ENCODE measurements around the gene MRPS18B. TPM values are rescaled to one million over a fixed set of nuclear protein-coding genes. Genes with fewer than 3 reads are reported as not detected.
A peak's percentile ranks its signal among the peaks of the same experiment; 100 is the strongest.

The MRPS18B gene
- total and polyA plus RNA-seq, 12 donors, result 48.4 to 169 (median 127) TPM

DNA sequence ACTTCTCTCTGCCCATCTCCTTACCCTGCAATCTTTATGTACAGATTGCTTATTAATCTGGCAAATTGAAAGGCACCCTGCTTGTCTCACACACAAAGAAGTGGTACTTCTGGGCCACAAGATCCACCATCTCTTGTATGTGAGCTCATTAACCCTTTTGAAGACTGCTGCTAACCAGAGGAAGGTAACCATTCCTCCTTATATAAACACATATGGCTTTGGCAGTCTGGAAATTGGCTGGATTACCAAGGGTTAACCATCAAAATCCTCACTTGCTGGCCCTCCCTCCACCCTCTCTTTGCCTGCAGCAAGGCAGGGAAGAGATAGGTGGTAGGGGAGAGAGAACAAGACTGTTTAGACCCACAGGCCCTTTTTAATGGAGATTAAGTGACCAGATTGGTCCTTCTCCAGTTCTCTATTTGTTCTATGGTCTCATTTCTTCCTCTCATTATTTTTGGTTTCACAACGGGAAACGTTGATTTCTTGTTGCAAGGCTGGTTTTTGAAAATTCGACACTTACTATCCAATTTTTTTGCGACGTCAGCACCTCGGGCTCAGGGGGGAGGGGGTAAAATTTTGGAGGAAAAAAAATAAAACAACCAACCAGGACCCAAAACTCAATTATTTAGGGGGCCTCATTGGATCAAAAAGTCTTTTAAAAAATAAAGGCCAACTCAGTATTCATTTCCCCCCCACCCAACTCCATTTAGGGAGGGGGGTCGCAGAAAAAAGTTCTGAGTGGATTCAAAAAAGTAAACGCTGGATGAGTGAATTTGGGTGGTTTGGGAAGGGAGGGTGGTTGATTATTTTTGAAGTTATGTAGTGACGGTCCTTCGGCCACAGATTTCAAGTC lies 1.5 kb upstream of the MRPS18B start:
- peak overlapping the region; percentile 57 to 94 (median 76) for H3K4me3 ChIP-seq
- H3K4me1 ChIP-seq, result peaks cover 14 to 52% (median 48%) of the 10 kb centered on the region in 9 donors
- intact Hi-C loops (cut with DNase I), result loop anchor here in 5 of 10 donors (2.0 to 5.0 kb wide), 4 partner anchors 71 to 126 kb away; partner anchors contain the start of genes TUBB (in 4 of the 5), FLOT1 (in 1 of the 5), IER3 (in 1 of the 5) and PPP1R18 (in 1 of the 5)
- H3K9me3 ChIP-seq, result no peaks in the 10 kb centered on the region
- DNase-seq (no peak), ATAC-seq (no peak)
- H3K27me3 ChIP-seq, result no peaks in the 10 kb centered on the region
- H3K27ac ChIP-seq, result peak overlapping the region; percentile 80 to 98 (median 93)
- peaks cover 4 to 59% (median 25%) of the 10 kb centered on the region in 9 donors for H3K36me3 ChIP-seq
- WGBS, 2 donors, result 0 to 4% methylated on average over 10 of the region's 10 CpGs
- TF ChIP-seq, protein P1, sequence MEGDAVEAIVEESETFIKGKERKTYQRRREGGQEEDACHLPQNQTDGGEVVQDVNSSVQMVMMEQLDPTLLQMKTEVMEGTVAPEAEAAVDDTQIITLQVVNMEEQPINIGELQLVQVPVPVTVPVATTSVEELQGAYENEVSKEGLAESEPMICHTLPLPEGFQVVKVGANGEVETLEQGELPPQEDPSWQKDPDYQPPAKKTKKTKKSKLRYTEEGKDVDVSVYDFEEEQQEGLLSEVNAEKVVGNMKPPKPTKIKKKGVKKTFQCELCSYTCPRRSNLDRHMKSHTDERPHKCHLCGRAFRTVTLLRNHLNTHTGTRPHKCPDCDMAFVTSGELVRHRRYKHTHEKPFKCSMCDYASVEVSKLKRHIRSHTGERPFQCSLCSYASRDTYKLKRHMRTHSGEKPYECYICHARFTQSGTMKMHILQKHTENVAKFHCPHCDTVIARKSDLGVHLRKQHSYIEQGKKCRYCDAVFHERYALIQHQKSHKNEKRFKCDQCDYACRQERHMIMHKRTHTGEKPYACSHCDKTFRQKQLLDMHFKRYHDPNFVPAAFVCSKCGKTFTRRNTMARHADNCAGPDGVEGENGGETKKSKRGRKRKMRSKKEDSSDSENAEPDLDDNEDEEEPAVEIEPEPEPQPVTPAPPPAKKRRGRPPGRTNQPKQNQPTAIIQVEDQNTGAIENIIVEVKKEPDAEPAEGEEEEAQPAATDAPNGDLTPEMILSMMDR (IDR thresholded peaks at IDR 0.05), result no peak

DNA sequence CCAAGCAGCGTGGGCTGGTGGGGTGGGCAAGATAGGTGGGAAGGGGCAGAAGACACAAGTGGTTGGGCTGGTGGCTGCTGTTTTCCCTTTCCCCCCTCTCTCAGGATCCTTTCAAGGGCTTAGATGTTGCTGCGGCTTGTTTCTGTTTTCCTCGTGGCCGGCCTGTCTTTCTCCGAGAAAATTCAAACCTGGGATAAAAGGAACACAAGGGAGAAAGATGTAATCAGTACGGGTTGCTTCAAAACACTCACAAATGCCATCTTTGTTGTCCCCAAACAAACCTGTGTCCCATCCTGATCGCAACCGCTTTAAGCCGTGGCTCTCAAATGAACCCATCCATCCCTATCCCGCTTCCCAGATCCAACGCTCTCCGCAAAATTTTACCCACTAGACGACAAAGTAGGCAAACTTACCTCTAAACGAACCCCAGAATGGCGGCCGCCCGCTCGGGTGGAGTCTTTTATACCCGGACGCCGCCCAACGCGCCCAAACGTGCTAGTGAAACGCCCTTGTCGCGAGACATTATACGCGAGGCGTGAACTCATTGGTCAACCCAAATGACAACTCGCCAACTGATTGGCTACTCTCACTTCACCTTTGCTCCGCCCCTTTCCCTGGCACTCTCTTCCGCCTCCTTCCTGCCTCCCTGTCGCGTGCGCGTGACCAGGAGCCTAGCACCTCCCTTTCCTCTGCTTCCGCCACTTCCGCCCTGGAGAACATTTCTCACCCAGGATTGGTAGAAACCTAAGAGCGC lies 652 bp upstream of the MRPS18B start, which contains the start of gene PPP1R10:
Gene PPP1R10 (minus strand): TSS at position 433 of the 754 bp plus-strand sequence. CDS start 7,299 bp downstream, outside the sequence.
- Histone ChIP-seq H3K4me1 (peaks cover 12 to 44% (median 40%) of the 10 kb centered on the region in 9 donors), H3K27ac (peak within 1 kb of the TSS; percentile 86 to 98 (median 95)), H3K27me3 (no peaks in the 10 kb centered on the region), H3K36me3 (peaks cover 4 to 61% (median 32%) of the 10 kb centered on the region in 9 donors), H3K9me3 (no peaks in the 10 kb centered on the region), H3K4me3 (peak within 1 kb of the TSS; percentile 57 to 94 (median 76))
- 0 to 1% methylated on average over 40 of the region's 40 CpGs for WGBS, 2 donors
- DNase-seq, result peak; percentile 97 to 100
- TF ChIP-seq, protein P1 (IDR thresholded peaks at IDR 0.05), result no peak
- peak; percentile 89 to 94 (median 92) for ATAC-seq
- intact Hi-C loops (cut with DNase I), result loop anchor here in 6 of 10 donors (1.0 to 5.0 kb wide), 5 partner anchors 70 to 125 kb away; partner anchors contain the start of genes TUBB (in 5 of the 6), FLOT1 (in 1 of the 6), IER3 (in 1 of the 6) and PPP1R18 (in 1 of the 6)

DNA sequence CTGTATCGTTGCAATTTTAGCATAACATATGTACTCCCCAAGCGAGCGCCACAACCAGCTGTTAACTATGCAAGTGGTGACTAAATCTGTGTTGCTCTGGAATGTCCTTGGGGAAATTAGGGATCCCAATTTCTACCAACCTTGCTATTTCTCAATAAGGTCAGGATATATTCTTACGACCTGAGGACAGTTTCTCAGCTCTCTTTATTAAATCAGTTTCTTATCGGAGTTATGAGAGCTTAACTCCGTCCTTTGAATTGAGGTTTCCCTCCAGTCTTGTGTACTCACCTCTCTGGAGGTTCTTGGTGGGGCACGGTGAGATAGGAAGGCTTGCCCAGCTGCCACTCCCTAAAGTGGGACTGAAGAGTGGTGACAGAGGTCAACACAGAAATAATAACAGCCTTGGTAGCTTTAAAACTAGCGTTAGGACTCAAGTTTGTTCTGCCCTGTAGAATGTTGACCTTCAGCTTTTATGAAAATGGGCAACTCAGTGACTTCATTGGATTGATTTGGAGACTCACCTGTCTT lies 694 bp downstream of the MRPS18B start:
- Histone ChIP-seq H3K4me1 (peaks cover 12 to 31% (median 27%) of the 10 kb centered on the region in 9 donors), H3K27me3 (no peaks in the 10 kb centered on the region)
- intact Hi-C loops (cut with DNase I), result loop anchor here in 3 of 10 donors (5.0 kb wide), 3 partner anchors 69 to 124 kb away; partner anchors contain the start of genes FLOT1 (in 1 of the 3), IER3 (in 1 of the 3), PPP1R18 (in 1 of the 3) and TUBB (in 1 of the 3)

More for the DNA sequence above, 694 bp downstream of the MRPS18B start:
- no peak for DNase-seq
- Histone ChIP-seq H3K9me3 (no peaks in the 10 kb centered on the region), H3K4me3 (peak overlapping the region; percentile 51 to 91 (median 64)), H3K27ac (peak overlapping the region; percentile 86 to 98 (median 95)), H3K36me3 (peaks cover 4 to 65% (median 41%) of the 10 kb centered on the region in 9 donors)
- 5 to 6% methylated on average over 8 of the region's 8 CpGs for WGBS, 2 donors
- ATAC-seq, result no peak
- TF ChIP-seq, protein P1 (IDR thresholded peaks at IDR 0.05), result no peak

Measured in heart right ventricle (tissue), 16 donors.